GM03348 (cell line): ENCODE data around the gene CSRP3.

Experiments used
- DNase-seq: peaks from one replicate; pipeline ENCODE4 v3.0.0; 2012; ENCODE audit warnings: low spot score

The CSRP3 gene

DNA sequence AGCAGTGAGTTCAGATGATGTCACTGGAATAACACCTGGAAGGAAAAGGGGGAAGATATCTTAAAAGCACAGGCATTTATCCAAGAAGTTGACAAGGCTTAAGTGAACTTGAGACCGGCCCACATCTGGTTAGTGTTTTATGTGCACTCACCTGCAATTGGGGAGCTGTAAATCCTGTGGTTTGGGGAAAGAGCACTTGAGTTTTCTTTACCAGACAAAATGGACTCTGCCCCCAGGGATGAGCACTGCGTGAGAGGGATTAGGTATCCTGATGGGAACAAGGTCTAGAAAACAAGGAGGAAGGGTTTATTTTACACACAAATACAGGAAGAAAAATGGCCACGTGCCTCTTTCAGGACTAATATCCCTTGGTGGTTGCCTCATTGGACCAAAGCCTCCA, 23.8 kb upstream of the CSRP3 start:
- DNase-seq: no peak

DNA sequence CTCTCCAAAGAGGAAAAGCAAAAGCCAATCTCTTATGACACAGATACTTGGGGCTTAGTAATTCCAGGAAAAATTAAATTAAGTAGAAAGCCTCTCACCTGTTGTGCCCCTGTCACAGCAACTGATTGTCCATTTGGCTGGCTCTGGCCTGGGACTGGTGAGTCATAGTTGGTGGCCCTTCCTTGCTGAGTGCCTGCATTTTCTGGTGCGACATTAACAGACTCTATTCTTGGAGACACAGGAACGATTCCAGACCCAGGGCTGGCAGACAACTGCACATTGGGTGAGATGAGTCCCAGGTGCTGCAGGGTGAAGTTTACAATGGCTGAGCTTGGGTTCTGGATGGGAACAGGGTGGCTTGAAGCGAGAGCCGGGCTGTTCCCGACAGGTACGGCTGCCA, 23.3 kb upstream of the CSRP3 start:
- no peak for DNase-seq

DNA sequence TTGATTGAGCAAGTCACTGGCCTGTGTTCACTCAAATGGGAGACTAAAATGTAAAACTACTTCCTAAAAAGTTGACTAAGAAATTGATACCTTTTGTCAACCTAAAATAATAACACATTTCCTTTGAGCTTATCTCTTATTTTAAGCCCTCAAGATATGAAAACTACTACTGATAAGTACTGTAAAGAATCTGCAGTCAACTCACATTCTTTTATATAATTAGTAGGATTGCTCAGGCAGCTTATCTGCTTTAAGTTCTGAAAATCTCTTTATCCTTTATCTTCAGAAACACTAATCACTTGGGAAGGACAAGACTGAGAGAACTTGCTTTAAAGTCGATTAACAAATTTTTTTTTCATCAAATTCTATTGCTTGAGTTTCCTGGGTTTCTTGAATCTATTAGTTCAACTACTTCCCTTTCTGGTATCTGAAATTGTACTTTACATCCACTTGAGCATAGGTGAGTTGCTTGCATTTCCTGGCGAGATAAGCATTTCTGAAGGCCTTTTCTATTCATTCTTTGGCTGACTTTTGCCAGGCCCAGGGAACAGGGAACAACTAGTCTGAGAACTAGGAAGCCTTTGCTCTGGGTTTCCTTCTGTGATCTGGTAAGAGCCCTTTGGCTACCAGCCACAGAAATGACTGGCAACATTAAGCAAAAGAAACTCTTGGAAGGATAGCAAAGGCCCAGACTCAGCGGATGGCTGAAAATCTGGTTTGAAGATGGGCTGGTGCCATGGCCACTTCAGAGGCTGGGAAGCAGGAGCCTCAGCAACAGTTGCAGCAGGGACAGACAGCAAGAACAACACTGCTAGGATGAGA, 19.3 kb upstream of the CSRP3 start:
- DNase-seq: no peak

DNA sequence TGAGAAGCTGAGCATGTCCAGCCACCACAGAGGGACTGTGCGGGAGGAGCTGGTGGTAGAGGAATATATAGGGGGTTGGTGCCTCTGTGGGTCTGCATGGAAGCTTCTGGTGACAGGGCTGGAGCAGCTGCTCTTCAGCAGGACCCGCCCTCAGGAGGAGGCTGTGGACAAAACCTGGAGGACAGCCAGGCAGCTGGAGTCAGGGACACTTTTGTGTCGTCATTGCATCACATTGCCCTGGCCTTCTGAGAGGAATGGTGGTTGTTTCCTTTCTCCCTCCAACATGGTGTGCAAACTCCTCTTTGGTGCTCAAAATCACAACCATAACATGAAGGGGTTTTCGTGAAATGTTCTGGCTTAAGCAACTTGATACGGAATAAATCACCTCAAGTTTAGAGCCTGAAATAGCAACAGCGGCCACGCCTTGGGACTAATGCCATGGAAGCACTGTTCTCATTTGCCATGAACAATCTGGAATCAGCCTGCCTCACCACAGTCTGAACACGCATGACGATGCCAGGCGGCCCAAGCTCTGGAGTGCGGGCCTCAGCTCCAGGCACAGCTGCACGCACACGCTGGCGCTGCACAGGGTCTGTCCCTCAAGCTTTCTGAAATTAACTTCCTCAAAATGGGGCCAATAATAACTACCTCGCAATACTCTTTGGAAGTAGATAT, 17.1 kb upstream of the CSRP3 start:
- DNase-seq: no peak

DNA sequence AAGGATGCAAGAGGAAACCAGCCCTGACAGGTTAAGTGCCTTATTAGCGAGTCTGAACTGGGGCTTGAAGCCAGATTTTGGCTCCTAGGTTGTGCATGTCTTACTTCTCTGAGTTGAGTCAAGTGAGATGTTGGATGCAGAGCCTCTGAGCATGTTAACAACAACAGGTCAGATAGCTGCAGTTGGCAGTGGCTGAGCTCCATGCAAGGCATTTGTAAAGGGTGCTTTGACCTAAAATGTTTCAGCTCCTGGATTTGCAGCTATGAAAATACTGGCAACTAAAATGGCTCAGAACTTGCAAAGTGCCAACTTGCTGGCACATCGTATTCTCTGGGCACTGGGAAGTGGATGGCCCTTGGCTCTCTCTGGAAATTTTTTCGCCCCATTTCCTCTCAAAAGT, 16.4 kb upstream of the CSRP3 start:
- no peak for DNase-seq

DNA sequence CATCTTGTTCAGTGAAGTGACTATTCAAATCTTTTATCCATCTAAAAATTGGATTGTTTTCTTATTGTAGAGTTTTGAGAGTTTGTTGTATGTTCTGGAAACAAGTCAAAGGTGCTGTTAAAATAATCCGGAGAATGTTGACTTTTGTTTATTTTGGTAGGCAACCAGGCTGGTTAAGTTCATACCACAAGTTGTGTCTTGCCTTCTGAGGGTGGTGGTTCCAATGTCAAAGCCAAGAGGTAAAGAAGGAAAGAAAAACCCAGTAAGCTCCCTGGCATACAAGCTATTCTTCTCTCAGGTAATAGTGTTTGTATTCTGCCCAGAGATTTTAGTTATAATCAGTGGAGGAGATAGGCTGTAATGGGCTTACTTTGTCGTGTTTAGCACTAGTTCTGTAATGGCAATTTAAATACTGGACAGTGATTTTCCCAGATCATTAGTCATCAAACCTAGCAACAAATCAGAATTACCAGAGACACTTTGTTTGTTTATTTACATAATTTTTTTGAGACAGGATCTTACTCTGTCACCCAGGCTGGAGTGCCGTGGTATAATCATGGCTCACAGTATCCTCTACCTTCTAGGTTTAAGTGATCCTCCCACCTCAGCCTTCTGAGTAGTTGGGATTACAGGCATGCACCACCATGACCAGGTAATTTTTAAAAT, 15.1 kb upstream of the CSRP3 start:
- no peak for DNase-seq

DNA sequence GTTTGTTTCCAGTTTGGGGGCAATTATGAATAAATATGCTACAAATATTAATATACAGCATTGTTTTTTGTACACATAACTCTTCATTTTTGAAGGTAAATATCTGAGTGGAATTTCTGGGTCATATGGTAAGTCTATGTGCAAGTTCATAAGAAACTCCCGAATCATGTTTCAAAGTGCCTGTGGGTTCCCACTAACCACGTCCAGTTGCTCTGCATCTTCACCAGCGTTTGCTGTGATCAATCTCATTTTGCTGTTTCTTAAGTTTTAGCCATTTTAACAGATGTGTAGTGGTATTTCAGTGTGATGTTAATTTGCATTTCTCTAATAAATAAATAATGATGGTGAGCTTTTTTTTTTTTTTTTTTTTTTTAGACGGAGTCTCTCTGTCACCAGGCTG, 14.2 kb upstream of the CSRP3 start:
- DNase-seq: no peak

DNA sequence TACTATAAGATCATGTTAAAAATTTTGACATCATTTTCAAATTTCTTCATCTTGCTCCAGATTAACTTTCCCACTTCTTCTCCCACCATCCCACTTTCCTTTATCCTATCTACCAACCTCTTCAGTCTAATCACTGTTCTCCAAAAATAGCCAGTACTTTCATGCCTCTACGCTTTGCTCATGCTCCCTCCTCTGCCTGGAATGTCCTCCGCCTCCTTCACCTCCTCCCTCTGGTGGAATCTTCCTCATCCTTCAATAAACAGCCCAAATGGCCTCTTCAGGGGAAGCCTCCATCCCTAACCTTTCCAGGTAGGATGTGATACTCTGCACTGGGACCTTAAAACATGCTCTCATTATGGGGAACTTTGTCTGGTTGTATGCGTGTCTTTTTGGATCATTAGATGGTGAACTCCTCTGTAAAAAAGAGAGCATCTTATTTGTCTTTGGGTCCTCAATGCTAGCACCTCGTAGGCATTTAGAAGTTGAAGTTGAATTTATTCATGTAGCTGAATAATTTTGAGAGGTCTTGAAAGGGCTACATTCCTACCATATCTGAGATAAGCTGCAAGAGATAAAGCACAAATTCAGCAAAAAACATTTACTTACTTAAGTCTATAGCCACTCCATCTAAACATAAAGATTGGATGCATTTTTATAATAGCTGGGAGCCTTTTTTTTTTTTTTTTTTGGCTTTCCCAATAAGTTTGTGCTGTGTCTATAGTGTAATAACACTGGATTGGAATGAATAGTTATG, 8.0 kb upstream of the CSRP3 start:
- peak; percentile 43 for DNase-seq

DNA sequence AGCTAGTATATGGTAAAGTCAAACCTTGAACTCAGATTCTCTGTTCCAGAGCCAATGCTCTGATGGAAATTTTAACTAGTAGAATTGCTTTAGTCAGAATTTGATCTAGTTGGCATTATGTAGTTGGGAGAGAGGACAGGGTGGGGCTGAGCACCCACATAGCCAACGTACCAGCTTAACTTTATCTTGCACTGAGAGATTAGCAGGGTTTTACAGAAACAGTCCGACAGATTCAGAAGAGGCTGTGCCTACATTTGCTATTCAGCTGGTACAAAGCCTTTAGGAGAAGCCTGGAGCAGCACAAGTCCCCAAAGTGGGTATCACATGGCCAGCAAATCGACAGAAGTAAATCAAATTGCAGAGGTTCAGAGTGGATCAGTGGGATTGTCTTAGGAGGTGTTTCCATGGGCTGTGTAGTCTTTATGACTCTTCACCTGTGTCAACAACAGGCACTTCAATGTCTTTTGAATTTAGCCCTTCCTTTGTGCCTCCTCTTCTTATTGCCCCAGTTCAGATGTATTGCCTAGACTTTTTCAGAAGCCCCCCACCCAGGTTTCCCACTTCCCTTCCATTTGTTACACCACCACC, 7.3 kb upstream of the CSRP3 start:
- DNase-seq: no peak

DNA sequence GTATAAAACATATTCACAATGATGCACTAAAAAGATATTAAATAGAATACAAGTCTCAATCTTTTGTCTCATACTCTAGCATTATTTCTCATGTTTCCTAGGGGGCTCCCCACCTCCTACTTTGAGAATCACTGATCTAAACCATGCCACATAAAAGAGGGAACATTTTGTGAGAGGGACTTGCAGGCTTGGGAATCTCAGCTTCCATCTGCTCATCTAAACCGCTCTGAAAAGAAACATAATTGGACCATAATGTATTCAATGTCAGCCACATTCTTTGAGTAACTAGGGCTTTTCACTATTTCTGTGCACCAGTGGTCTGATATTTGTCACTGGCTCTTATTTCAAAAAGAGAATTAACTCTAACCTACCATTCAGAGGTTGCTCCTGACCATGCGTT, 6.4 kb upstream of the CSRP3 start:
- DNase-seq: no peak

DNA sequence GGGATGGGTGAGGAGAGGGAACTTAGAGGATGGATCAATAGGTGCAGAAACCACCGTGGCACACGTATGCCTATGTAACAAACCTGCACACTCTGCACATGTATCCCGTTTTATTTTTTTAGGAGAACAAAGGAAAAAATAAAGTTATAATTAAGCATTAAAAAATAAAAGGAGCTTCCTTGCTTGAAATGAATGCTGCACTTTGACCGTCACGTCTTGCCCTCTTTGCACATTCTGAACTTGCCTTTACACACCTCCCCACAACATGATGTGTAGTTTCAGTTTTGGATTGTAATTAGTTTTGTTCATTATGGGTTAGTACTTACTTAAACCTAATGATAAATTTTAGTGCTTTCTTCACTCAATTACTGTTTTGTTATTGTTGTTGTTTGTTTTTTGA, 3.1 kb upstream of the CSRP3 start:
- DNase-seq: no peak

DNA sequence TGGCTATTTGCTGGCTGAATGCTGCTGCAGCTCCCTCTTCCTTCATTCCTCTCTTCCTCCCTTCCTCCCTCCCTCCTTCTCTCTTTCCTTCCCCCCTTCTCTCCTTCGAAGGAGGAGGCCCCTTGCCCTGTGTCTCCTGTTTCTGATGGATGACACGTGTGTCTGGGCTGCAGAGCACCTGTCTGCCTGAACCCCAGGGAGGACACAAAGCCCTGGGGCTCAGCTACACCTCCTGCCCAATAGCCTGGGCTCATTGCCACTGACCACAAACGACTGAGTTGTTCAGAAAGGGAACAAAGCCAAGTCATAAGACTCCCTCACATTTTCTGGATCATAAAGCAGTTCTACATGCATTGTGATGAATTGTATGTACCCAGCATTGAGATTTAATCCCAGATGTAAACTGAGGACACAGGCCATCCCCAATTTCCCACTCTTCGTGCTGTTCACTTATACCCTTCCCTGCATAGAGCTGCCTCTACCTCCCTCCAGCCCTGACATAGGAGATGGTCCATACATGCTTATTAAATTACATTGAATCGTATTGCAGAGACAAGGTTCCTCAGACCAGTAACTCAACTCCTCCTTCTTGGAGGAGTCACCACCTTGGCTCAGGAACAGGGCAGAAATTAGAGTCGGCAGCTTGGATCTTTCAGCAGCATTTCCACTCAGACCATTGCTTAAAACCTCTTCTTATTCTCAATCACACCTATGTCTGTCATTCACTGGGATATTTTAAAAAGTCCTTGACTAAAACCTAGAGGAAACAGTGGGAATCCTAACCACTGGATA, 1.2 kb downstream of the CSRP3 start:
- DNase-seq: peak; percentile 79

DNA sequence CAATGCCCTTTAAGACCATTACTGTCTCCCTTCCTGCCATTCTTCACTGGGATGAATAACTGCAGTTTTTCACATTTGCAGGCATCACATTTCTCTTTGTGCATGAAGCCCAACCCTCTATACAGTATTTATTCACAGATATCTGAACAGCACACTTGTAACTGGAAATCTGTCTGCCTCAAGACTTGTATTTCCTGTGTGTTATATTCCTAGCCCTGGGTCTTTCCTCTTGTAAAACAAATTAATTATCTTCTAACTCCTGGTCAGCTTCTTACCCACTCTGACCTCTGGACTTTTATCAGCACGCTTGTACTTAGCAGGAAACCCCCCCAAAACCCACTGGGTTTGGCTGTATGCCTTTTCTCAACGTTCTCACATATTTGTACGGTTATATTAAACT, 2.0 kb downstream of the CSRP3 start:
- no peak for DNase-seq

DNA sequence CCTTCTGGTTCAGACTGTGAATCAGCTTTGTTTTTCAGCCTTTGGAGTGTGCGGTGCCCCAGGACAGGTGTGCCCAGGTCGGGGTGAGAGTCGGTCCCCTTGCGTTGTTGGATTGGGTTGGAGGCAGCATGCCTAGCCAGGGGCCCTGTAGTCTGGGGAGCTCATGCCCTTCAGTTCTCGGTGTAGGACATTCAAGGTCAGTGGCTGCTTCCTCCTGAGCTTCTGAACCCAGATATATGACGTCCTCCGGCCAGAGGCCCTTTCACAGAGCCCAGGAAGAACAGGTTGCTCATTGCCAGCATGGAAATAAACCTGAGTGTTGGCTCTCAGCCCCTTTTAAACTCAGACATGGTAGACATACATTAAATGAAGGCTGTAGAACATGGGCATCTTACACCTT, 2.7 kb downstream of the CSRP3 start:
- no peak for DNase-seq

DNA sequence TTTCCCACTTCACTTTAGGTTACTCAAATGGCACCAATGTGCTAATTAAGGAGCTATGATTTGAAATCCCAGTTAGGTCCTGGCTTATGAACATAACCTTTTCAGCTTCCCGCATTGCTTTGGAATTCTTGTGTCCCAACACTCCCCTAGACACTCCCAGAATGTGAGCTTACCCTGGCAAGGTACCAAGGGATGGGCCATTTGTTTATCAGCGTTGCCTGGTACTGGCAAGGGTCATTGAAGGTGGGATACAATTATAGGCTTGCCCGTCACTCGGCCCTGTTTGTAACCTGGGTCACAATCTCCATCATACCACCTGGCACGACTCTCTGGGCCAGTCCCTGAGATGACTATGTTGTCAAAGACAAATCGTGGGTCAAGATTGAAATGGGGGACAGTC, 5.4 kb downstream of the CSRP3 start:
- DNase-seq: no peak

DNA sequence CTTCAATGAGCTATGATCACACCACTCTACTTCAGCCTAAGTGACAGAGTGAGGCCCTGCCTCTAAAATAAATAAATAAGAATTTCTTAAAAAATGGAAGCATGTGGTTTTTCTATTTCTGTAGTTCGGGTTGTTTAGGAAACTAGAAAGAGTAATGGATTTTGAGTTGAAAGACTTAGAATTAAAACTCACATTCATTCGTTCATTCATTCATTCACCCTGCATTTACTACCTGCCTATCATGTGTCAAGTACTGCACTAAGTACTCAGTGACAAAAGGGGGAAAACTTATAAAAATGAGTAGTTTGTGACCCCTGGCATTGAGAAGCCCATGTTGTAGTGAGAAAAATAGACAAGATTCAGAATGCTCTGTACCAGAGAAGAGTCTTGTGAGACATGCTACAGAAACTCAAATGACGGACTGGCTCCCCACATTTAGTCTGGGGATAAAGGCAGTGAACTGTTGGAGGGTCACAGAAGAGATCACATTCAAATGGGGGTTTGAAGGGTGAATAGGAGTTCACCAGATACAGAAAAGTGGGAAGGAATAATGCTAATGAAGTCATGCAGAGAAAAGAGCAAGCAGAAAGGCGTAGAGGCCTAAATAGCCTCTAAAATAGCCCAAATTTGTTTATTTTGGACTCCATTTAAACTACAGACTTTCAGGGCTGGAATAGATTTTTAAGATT, 7.0 kb downstream of the CSRP3 start:
- no peak for DNase-seq

DNA sequence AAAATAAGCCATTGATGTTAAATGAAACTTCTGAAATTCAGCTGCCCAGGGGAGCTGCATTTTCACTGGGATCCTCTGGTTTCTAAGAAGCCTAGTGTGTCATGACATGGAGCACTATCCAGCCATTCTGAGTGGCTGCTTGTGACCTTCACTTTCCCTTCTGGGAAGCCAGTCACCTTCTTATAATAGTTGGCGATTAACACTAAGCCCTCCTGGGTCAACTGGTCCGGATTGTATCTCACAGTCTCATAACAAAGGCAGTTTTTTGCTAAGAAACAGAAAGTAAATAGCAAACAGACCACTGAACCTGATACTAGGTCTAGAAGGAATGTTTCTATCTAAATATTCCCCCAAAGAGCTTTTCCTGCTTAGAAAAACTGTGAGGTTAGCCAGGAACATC, 7.9 kb downstream of the CSRP3 start:
- no peak for DNase-seq

DNA sequence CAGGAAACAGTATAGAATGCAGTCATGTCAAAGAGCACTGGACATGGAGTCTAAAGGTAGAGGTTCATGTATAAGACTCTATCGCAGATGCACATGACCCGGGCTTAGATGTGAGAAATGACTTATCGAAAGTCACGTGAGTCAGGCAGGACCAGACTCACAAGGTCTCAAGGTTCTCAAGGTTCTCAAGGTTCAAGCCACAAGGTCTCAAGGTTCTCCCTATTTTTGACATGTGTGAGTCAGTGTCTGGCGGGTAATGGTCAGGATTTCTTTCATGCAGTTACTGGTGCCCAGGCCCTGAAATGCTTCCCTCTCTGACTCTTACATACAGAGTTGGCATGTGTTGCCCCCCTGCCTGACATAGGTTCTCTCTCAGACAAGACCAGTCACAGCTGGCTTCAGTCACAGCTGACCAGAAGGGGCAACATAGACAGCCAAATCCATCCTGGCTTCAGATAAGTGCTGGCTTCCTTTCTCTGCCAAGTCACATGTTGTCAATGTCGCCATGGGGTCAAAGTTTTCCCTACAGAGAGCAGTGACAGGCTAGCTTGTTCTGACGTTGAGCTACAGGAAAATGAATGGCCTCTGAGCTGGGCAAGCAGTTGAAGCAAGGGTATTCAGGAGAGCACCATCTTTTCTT, 10.1 kb downstream of the CSRP3 start:
- no peak for DNase-seq

DNA sequence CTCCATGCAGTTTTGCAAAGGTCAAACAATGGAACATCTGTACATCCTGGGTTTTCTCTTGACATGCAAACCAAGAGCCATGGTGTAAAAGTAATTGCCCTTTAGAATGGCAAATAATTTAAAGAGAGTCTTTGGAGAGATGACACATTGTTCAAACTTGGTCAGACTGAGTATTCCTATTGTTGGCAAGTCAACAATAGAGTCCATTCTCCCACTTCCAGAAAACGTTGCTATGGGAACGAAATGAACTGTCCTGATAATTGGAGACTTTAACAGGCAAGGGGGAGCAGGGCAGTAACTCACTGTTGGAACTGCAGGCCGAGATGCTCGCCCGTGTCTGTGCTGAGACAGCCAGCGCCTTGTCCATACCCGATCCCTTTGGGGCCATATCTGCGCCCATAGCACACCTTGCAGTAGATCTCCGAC, 13.9 kb downstream of the CSRP3 start:
- DNase-seq: no peak
